H9 (cell line): ENCODE results near the gene SRC. TPM values are rescaled to one million over a fixed set of nuclear protein-coding genes. Genes with fewer than 3 reads are reported as not detected.

Experiments
- DNase-seq: peaks from one replicate; pipeline ENCODE4 v3.0.0-alpha.2; 2017
- H2AFZ ChIP-seq: one replicate; pipeline ENCODE4 v1.6.1; 2013; ENCODE audit warnings: mild to moderate bottlenecking, low read length, control low read depth, moderate library complexity
- H2AK5ac ChIP-seq: 2 replicates; pipeline ENCODE4 v1.6.1; 2013; ENCODE audit warnings: low read length, control low read depth, mixed read lengths; ENCODE audit not compliant: insufficient read length
- H2BK120ac ChIP-seq: one replicate; pipeline ENCODE4 v1.6.1; 2013; ENCODE audit warnings: low read depth, mild to moderate bottlenecking, low read length, control low read depth, inconsistent platforms; ENCODE audit not compliant: poor library complexity, severe bottlenecking
- H2BK12ac ChIP-seq: 2 replicates; pipeline ENCODE4 v1.6.1; 2013; ENCODE audit warnings: low read length, control low read depth, mixed read lengths, low read depth; ENCODE audit not compliant: insufficient read length
- H2BK15ac ChIP-seq: 2 replicates; pipeline ENCODE4 v1.6.1; 2013; ENCODE audit warnings: low read depth, low read length, control low read depth
- H2BK20ac ChIP-seq: one replicate; pipeline ENCODE4 v1.6.1; 2013; ENCODE audit warnings: low read depth, mild to moderate bottlenecking, low read length, control low read depth, inconsistent platforms; ENCODE audit not compliant: poor library complexity, severe bottlenecking
- H2BK5ac ChIP-seq: 2 replicates; pipeline ENCODE4 v1.6.1; 2013; ENCODE audit warnings: low read length, control low read depth, mixed read lengths; ENCODE audit not compliant: insufficient read length
- H3K14ac ChIP-seq: 2 replicates; pipeline ENCODE4 v1.6.1; 2013; ENCODE audit warnings: low read length, control low read depth; ENCODE audit not compliant: insufficient read depth
- H3K18ac ChIP-seq: 2 replicates; pipeline ENCODE4 v1.6.1; 2013; ENCODE audit warnings: low read depth, mild to moderate bottlenecking, mixed read lengths, low read length, control low read depth; ENCODE audit not compliant: insufficient read length
- H3K23ac ChIP-seq: 2 replicates; pipeline ENCODE4 v1.6.1; 2013; ENCODE audit warnings: low read length, control low read depth, mixed read lengths, low read depth; ENCODE audit not compliant: insufficient read length
- H3K23me2 ChIP-seq: 2 replicates; pipeline ENCODE4 v1.6.1; 2013; ENCODE audit warnings: low read depth, mild to moderate bottlenecking, mixed read lengths, low read length, control low read depth; ENCODE audit not compliant: insufficient read length, poor library complexity, severe bottlenecking
- H3K27ac ChIP-seq: 2 replicates; pipeline ENCODE4 v1.5.1; 2013; ENCODE audit warnings: low read length, control low read depth, mixed read lengths, low read depth; ENCODE audit not compliant: insufficient read length
- H3K27me3 ChIP-seq: 2 replicates; pipeline ENCODE4 v1.6.1; 2013; ENCODE audit warnings: low read length, control low read depth, inconsistent platforms; ENCODE audit not compliant: insufficient read depth
- H3K4ac ChIP-seq: 2 replicates; pipeline ENCODE4 v1.6.1; 2013; ENCODE audit warnings: low read depth, mild to moderate bottlenecking, control low read depth, inconsistent platforms, low read length, moderate library complexity
- H3K4me1 ChIP-seq: 2 replicates; pipeline ENCODE4 v1.6.1; 2013; ENCODE audit warnings: low read length, control low read depth, inconsistent platforms; ENCODE audit not compliant: insufficient read depth
- H3K4me2 ChIP-seq: 2 replicates; pipeline ENCODE4 v1.6.1; 2013; ENCODE audit warnings: low read length, control low read depth, mixed read lengths; ENCODE audit not compliant: insufficient read length, insufficient read depth
- H3K56ac ChIP-seq: 2 replicates; pipeline ENCODE4 v1.6.1; 2013; ENCODE audit warnings: low read depth, mild to moderate bottlenecking, mixed read lengths, low read length, control low read depth; ENCODE audit not compliant: insufficient read length
- H3K79me1 ChIP-seq: 2 replicates; pipeline ENCODE4 v1.6.1; 2013; ENCODE audit warnings: low read depth, mild to moderate bottlenecking, moderate library complexity, low read length, control low read depth, inconsistent platforms; ENCODE audit not compliant: insufficient read depth, poor library complexity, severe bottlenecking
- H3K79me2 ChIP-seq: 2 replicates; pipeline ENCODE4 v1.6.1; 2013; ENCODE audit warnings: low read length, control low read depth, inconsistent platforms; ENCODE audit not compliant: insufficient read depth
- H3K9ac ChIP-seq: 2 replicates; pipeline ENCODE4 v1.6.1; 2013; ENCODE audit warnings: low read length, control low read depth, mixed read lengths; ENCODE audit not compliant: insufficient read length; ENCODE audit errors: extremely low read depth
- H3K9me3 ChIP-seq: one replicate; pipeline ENCODE4 v1.6.1; 2013; ENCODE audit warnings: low read depth, low read length, inconsistent platforms; ENCODE audit not compliant: control insufficient read depth
- H3T11ph ChIP-seq: one replicate; pipeline ENCODE4 v1.6.1; 2013; ENCODE audit warnings: mild to moderate bottlenecking, low read length, control low read depth, inconsistent platforms
- H4K20me1 ChIP-seq: one replicate; pipeline ENCODE4 v1.6.1; 2013; ENCODE audit not compliant: control insufficient read depth, insufficient read length, insufficient read depth
- H4K5ac ChIP-seq: 2 replicates; pipeline ENCODE4 v1.6.1; 2013; ENCODE audit warnings: low read depth, mild to moderate bottlenecking, mixed read lengths, low read length, control low read depth; ENCODE audit not compliant: insufficient read length
- H4K8ac ChIP-seq: replicated peaks from 2 replicates; pipeline ENCODE4 v1.6.1; 2013; ENCODE audit warnings: low read length, control low read depth, mixed read lengths, low read depth; ENCODE audit not compliant: insufficient read length
- H4K91ac ChIP-seq: 2 replicates; pipeline ENCODE4 v1.6.1; 2013; ENCODE audit warnings: low read depth, mild to moderate bottlenecking, moderate library complexity, mixed read lengths, low read length, control low read depth; ENCODE audit not compliant: insufficient read length
- H3K27ac Mint-ChIP-seq, 3 experiments: 2 replicates in 2 of 3; 3 replicates in 1 of 3; pipeline ENCODE4 v1.8.0; 2020 to 2021; ENCODE audit warnings: mixed read lengths in 3 of 3, mild to moderate bottlenecking in 1 of 3, moderate library complexity in 1 of 3
- H3K27me3 Mint-ChIP-seq: 2 replicates; pipeline ENCODE4 v1.8.0; 2021; ENCODE audit warnings: low read depth, mild to moderate bottlenecking, moderate library complexity, mixed read lengths
- H3K36me3 Mint-ChIP-seq, 3 experiments: 2 replicates in 2 of 3; 3 replicates in 1 of 3; pipeline ENCODE4 v1.8.0; 2020 to 2021; ENCODE audit warnings: low read depth in 3 of 3, mixed read lengths in 3 of 3; ENCODE audit not compliant: insufficient read depth in 1 of 3
- H3K4me1 Mint-ChIP-seq, 2 experiments: 2 replicates each; pipeline ENCODE4 v1.8.0; 2020; ENCODE audit warnings: mixed read lengths in 2 of 2
- H3K4me3 Mint-ChIP-seq, 2 experiments: 2 replicates in 1 of 2; 3 replicates in 1 of 2; pipeline ENCODE4 v1.8.0; 2020 to 2021; ENCODE audit warnings: mild to moderate bottlenecking in 2 of 2, mixed read lengths in 2 of 2, moderate library complexity in 1 of 2
- H3K9me3 Mint-ChIP-seq, 2 experiments: 2 replicates in 1 of 2; 3 replicates in 1 of 2; pipeline ENCODE4 v1.8.0; 2020; ENCODE audit warnings: mild to moderate bottlenecking in 2 of 2, mixed read lengths in 2 of 2, moderate library complexity in 1 of 2
- CTCF ChIP-seq: fragments of 200-600 bp; sonication (generic); conservative IDR thresholded peaks from 3 replicates; pipeline ENCODE4 v1.8.0; 2021; ENCODE audit warnings: antibody characterized with exemption, mild to moderate bottlenecking
- WGBS: extraction: QIAGEN DNeasy Blood & Tissue Kit; methylation state at CpG from one replicate; pipeline ENCODE4 v1.1.7; 2013; ENCODE audit warnings: missing lambda C conversion rate, low lambda C conversion rate, mixed read lengths; ENCODE audit not compliant: insufficient read length; ENCODE audit errors: extremely low coverage; 5-methylcytosine and 5-hydroxymethylcytosine counted together
- total RNA-seq: library from RNA; stranded (reverse); gene quantifications from 2 replicates; pipeline ENCODE4 v1.2.1, GENCODE V29; 2021

Gene SRC
- total RNA-seq, 1 experiment from 2014 or later: 44.5 TPM

DNA sequence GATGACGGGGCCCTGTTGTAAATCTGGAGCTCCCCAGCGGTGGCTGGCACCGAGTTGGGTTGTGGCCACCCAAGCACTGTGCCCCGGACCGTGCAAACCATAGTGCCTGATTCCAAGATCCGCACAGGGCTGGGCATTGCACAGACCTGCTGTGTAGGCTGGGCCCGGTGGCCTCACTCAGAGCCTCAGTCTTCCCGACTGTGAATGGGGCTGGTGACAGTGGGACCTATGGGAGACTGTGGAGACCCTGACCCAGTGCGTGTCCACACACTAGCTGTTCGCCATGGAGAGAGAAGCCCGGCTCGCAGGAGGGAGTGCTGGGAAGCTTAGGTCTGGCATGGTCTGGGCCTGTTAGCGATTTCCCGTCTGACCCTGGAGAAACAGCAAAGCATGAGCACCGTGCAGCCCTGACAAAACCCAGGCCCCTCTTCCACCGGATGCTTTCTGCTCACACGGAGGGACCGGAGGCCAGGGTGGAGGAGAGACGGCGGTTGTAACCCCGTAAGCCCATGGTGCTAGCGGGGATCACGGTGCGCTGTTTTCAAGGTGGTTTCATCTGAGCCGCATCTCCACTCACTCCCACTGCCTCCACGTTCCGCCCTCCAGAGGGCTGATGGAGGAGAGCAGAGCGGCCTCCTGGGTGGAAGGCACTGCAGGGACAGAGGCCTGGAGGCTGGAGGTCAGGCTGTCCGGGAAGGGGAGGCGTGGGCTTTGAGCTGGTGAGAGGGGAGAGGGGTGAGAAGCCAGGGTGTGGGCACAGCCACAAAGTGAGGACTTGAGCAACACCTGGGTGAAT, 52.2 kb downstream of the SRC start:
- H3T11ph ChIP-seq: no peak overlapping the region
- no peak for DNase-seq
- no peak overlapping the region for H3K14ac ChIP-seq
- no peak overlapping the region for H2BK20ac ChIP-seq
- H2AFZ ChIP-seq: no peak overlapping the region
- no peaks in the 10 kb centered on the region for H3K9me3 Mint-ChIP-seq
- H2BK12ac ChIP-seq: no peak overlapping the region
- H3K4me1 Mint-ChIP-seq: peaks cover 20 to 33% of the 10 kb centered on the region in 2 experiments
- H3K23me2 ChIP-seq: no peaks in the 10 kb centered on the region
- H3K56ac ChIP-seq: no peak overlapping the region
- H3K4me2 ChIP-seq: no peak overlapping the region
- H3K4ac ChIP-seq: no peak overlapping the region
- no peaks in the 10 kb centered on the region for H3K27me3 ChIP-seq
- no peaks in the 10 kb centered on the region for H3K79me1 ChIP-seq
- no peak overlapping the region for H4K91ac ChIP-seq
- H4K20me1 ChIP-seq: no peaks in the 10 kb centered on the region
- no peak overlapping the region for H2AK5ac ChIP-seq
- H3K4me1 ChIP-seq: no peaks in the 10 kb centered on the region; the same call in 1 of the 2 replicates
- H4K8ac ChIP-seq: no peak overlapping the region
- no peak overlapping the region for H2BK5ac ChIP-seq
- H3K36me3 Mint-ChIP-seq: peaks cover 0 to 49% (median 45%) of the 10 kb centered on the region in 3 experiments; a peak in 6 of 7 replicates
- no peak overlapping the region for H2BK120ac ChIP-seq
- H3K27ac ChIP-seq: no peak overlapping the region
- no peaks in the 10 kb centered on the region for H3K79me2 ChIP-seq
- H2BK15ac ChIP-seq: no peak overlapping the region
- no CpG with 5 or more reads among the region's 30 CpGs for WGBS
- no peak overlapping the region for H3K4me3 Mint-ChIP-seq
- 0 out of 7 replicates have a peak overlapping the region, but pooled peaks of 1 of the 3 experiments have one; percentile 44 for H3K27ac Mint-ChIP-seq
- no peak overlapping the region for H3K9ac ChIP-seq
- no peak for TF ChIP-seq CTCF
- H3K23ac ChIP-seq: no peak overlapping the region
- no peak overlapping the region for H3K18ac ChIP-seq
- H3K27me3 Mint-ChIP-seq: no peaks in the 10 kb centered on the region; the same call in 1 of the 2 replicates
- no peaks in the 10 kb centered on the region for H3K9me3 ChIP-seq
- H4K5ac ChIP-seq: no peak overlapping the region
